Astrocyte (in vitro differentiated cells and primary cell): ENCODE data around the gene FAM222A. TPM values are rescaled to one million over a fixed set of nuclear protein-coding genes. Genes with fewer than 3 reads are reported as not detected.

Experiments used
- DNase-seq: peaks from one replicate; pipeline ENCODE4 v3.0.0-alpha.2; 2010; ENCODE audit warnings: low read depth
- FAIRE-seq: peaks from 2 replicates; lab custom pipeline; 2011; peaks lifted over from hg19 to GRCh38; lab: Jason Lieb, UNC
- H2AFZ ChIP-seq: 2 replicates; pipeline ENCODE4 v1.6.0; 2012; ENCODE audit warnings: low read depth, low read length, inconsistent platforms
- H3K27ac ChIP-seq: 2 replicates; pipeline ENCODE4 v1.5.1; 2011; ENCODE audit warnings: low read depth, low read length, inconsistent platforms
- H3K27me3 ChIP-seq: 2 replicates; pipeline ENCODE4 v1.6.0; 2011; ENCODE audit warnings: low read length, inconsistent platforms; ENCODE audit not compliant: insufficient read depth
- H3K36me3 ChIP-seq: 2 replicates; pipeline ENCODE4 v1.5.1; 2011; ENCODE audit warnings: low read length, inconsistent platforms; ENCODE audit not compliant: insufficient read depth
- H3K4me1 ChIP-seq: 2 replicates; pipeline ENCODE4 v1.5.1; 2011; ENCODE audit warnings: low read length, inconsistent platforms; ENCODE audit not compliant: insufficient read depth
- H3K4me2 ChIP-seq: 2 replicates; pipeline ENCODE4 v1.6.0; 2012; ENCODE audit warnings: low read length, inconsistent platforms
- H3K4me3 ChIP-seq: 2 replicates; pipeline ENCODE4 v1.5.1; 2011; ENCODE audit warnings: low read depth, mild to moderate bottlenecking, low read length, inconsistent platforms; ENCODE audit not compliant: insufficient read depth
- H3K79me2 ChIP-seq: 2 replicates; pipeline ENCODE4 v1.6.0; 2012; ENCODE audit warnings: mild to moderate bottlenecking, low read length, inconsistent platforms; ENCODE audit not compliant: insufficient read depth
- H3K9ac ChIP-seq: 2 replicates; pipeline ENCODE4 v1.6.0; 2012; ENCODE audit warnings: mild to moderate bottlenecking, low read length, inconsistent platforms
- H3K9me3 ChIP-seq: 2 replicates; pipeline ENCODE4 v1.5.1; 2012; ENCODE audit warnings: low read depth, mild to moderate bottlenecking, low read length, inconsistent platforms; ENCODE audit not compliant: insufficient read depth
- H4K20me1 ChIP-seq: 2 replicates; pipeline ENCODE4 v1.6.0; 2012; ENCODE audit warnings: low read length, inconsistent platforms; ENCODE audit not compliant: insufficient read depth
- H3K27ac Mint-ChIP-seq: one replicate; pipeline ENCODE4 v1.8.0; 2021; ENCODE audit warnings: mild to moderate bottlenecking, mixed read lengths; ENCODE audit not compliant: unreplicated experiment
- H3K27me3 Mint-ChIP-seq: one replicate; pipeline ENCODE4 v1.8.0; 2021; ENCODE audit warnings: low read depth, mixed read lengths; ENCODE audit not compliant: unreplicated experiment
- H3K36me3 Mint-ChIP-seq: one replicate; pipeline ENCODE4 v1.8.0; 2021; ENCODE audit warnings: low read depth, mixed read lengths; ENCODE audit not compliant: unreplicated experiment
- H3K4me1 Mint-ChIP-seq: one replicate; pipeline ENCODE4 v1.8.0; 2021; ENCODE audit warnings: low read depth, mixed read lengths; ENCODE audit not compliant: unreplicated experiment
- H3K4me3 Mint-ChIP-seq: one replicate; pipeline ENCODE4 v1.8.0; 2021; ENCODE audit warnings: mild to moderate bottlenecking, moderate library complexity, mixed read lengths; ENCODE audit not compliant: unreplicated experiment
- H3K9me3 Mint-ChIP-seq: one replicate; pipeline ENCODE4 v1.8.0; 2021; ENCODE audit warnings: mild to moderate bottlenecking, mixed read lengths; ENCODE audit not compliant: unreplicated experiment
- CTCF ChIP-seq: IDR thresholded peaks from 2 replicates; pipeline ENCODE4 v1.5.1; 2011; ENCODE audit warnings: low read depth, mild to moderate bottlenecking, inconsistent platforms, low read length, moderate library complexity; ENCODE audit not compliant: insufficient read depth
- EZH2 ChIP-seq: IDR thresholded peaks from 2 replicates; pipeline ENCODE4 v1.6.1; 2012; ENCODE audit warnings: mild to moderate bottlenecking, low read length, inconsistent platforms; ENCODE audit not compliant: insufficient read depth
- total RNA-seq: library from RNA; stranded (reverse); gene quantifications from 2 replicates; pipeline ENCODE4 v1.2.1, GENCODE V29; 2021

The FAM222A gene
- total RNA-seq, 1 donor from 2014 or later = 1.2 TPM

- TF ChIP-seq EZH2 = no peak
- no peak for TF ChIP-seq CTCF
- no peaks in the 10 kb centered on the region for H3K9me3 Mint-ChIP-seq
- no peak overlapping the region for H3K27ac ChIP-seq
- no peak overlapping the region for H3K9ac ChIP-seq
- peaks cover 27% of the 10 kb centered on the region for H3K27me3 Mint-ChIP-seq
- H3K4me3 ChIP-seq = no peak overlapping the region
- H3K79me2 ChIP-seq = no peaks in the 10 kb centered on the region
- no peak overlapping the region for H3K4me2 ChIP-seq
- H3K4me1 ChIP-seq = no peaks in the 10 kb centered on the region
- FAIRE-seq (no peak), DNase-seq (no peak)
- H3K36me3 Mint-ChIP-seq = no peaks in the 10 kb centered on the region
- H3K27ac Mint-ChIP-seq = no peak overlapping the region
- H4K20me1 ChIP-seq = no peaks in the 10 kb centered on the region
- no peaks in the 10 kb centered on the region for H3K36me3 ChIP-seq
- H3K4me1 Mint-ChIP-seq = no peaks in the 10 kb centered on the region
- peaks cover 21% of the 10 kb centered on the region for H3K27me3 ChIP-seq
- no peak overlapping the region for H3K4me3 Mint-ChIP-seq
- no peaks in the 10 kb centered on the region for H3K9me3 ChIP-seq
- no peak overlapping the region for H2AFZ ChIP-seq
These were observed 39.7 kb upstream of the FAM222A start for GRCh38 chr12:109673884-109674283.

GRCh38 chr12:109675411-109675810 lies 38.2 kb upstream of the FAM222A start:
- FAIRE-seq = no peak
- Histone ChIP-seq H4K20me1 (no peaks in the 10 kb centered on the region), H2AFZ (no peak overlapping the region), H3K27me3 (peaks cover 30% of the 10 kb centered on the region), H3K4me1 (no peaks in the 10 kb centered on the region), H3K9ac (no peak overlapping the region), H3K27ac (no peak overlapping the region), H3K9me3 (no peaks in the 10 kb centered on the region), H3K79me2 (no peaks in the 10 kb centered on the region), H3K36me3 (no peaks in the 10 kb centered on the region), H3K4me2 (no peak overlapping the region), H3K4me3 (no peak overlapping the region)
- Mint-ChIP-seq H3K27me3 (peaks cover 16% of the 10 kb centered on the region), H3K4me3 (no peak overlapping the region), H3K36me3 (no peaks in the 10 kb centered on the region), H3K27ac (no peak overlapping the region), H3K9me3 (no peaks in the 10 kb centered on the region), H3K4me1 (no peaks in the 10 kb centered on the region)
- TF ChIP-seq EZH2 (no peak), CTCF (no peak)
- no peak for DNase-seq

- Histone ChIP-seq H4K20me1 (no peaks in the 10 kb centered on the region), H3K4me3 (no peak overlapping the region), H3K9me3 (no peaks in the 10 kb centered on the region), H2AFZ (no peak overlapping the region), H3K79me2 (no peaks in the 10 kb centered on the region), H3K36me3 (no peaks in the 10 kb centered on the region), H3K4me2 (no peak overlapping the region), H3K9ac (no peak overlapping the region), H3K4me1 (no peaks in the 10 kb centered on the region), H3K27ac (no peak overlapping the region), H3K27me3 (peaks cover 30% of the 10 kb centered on the region)
- H3K27me3 Mint-ChIP-seq = peaks cover 11% of the 10 kb centered on the region
- no peaks in the 10 kb centered on the region for H3K36me3 Mint-ChIP-seq
- no peaks in the 10 kb centered on the region for H3K4me1 Mint-ChIP-seq
- no peak for FAIRE-seq
- TF ChIP-seq CTCF (no peak), EZH2 (no peak)
- H3K9me3 Mint-ChIP-seq = no peaks in the 10 kb centered on the region
- H3K27ac Mint-ChIP-seq = no peak overlapping the region
- H3K4me3 Mint-ChIP-seq = no peak overlapping the region
- DNase-seq = no peak
These were observed 36.3 kb upstream of the FAM222A start for GRCh38 chr12:109677279-109677691.
